CD4-positive, alpha-beta T cell treated with Interleukin-15 for 1 hour (primary cell): ENCODE data around the gene GABBR1.
A peak's percentile ranks its signal among the peaks of the same experiment; 100 is the strongest.

Experiments used
- DNase-seq: peaks from one replicate; pipeline ENCODE4 v3.0.0-alpha.2; 2020

GABBR1 gene

GRCh38 chr6:29561606-29562181 lies 71.3 kb downstream of the GABBR1 start:
- DNase-seq, result no peak

- no peak for DNase-seq
These were observed 71.9 kb downstream of the GABBR1 start for GRCh38 chr6:29561091-29561490.

GRCh38 chr6:29559524-29560287 lies 73.3 kb downstream of the GABBR1 start, which contains the start of gene UBD:
Gene UBD, minus strand, starts transcription at chr6:29559732. Its CDS starts 31 bp downstream, at chr6:29559701.
- DNase-seq, result no peak

- no peak for DNase-seq
These were observed 74.4 kb downstream of the GABBR1 start for GRCh38 chr6:29558439-29559079.

GRCh38 chr6:29557320-29557719 lies 75.7 kb downstream of the GABBR1 start:
- DNase-seq, result no peak

- no peak for DNase-seq
These were observed 78.2 kb downstream of the GABBR1 start for GRCh38 chr6:29554764-29555163.

GRCh38 chr6:29553268-29554057 lies 79.5 kb downstream of the GABBR1 start:
- DNase-seq, result peak; percentile 29

GRCh38 chr6:29552512-29553051 lies 80.4 kb downstream of the GABBR1 start:
- DNase-seq, result no peak

GRCh38 chr6:29547573-29547972 lies 85.4 kb downstream of the GABBR1 start:
- DNase-seq, result no peak

GRCh38 chr6:29537714-29538403 lies 95.1 kb downstream of the GABBR1 start:
- DNase-seq, result no peak

GRCh38 chr6:29532320-29532951 lies 100.5 kb downstream of the GABBR1 start:
- no peak for DNase-seq

GRCh38 chr6:29531668-29532067 lies 101.3 kb downstream of the GABBR1 start:
- no peak for DNase-seq

- DNase-seq, result no peak
These were observed 102.2 kb downstream of the GABBR1 start for GRCh38 chr6:29530671-29531310.

- no peak for DNase-seq
These were observed 103.0 kb downstream of the GABBR1 start for GRCh38 chr6:29529956-29530355.

GRCh38 chr6:29528988-29529560 lies 103.9 kb downstream of the GABBR1 start:
- no peak for DNase-seq

- no peak for DNase-seq
These were observed 104.6 kb downstream of the GABBR1 start for GRCh38 chr6:29528300-29528931.

GRCh38 chr6:29527564-29527963 lies 105.4 kb downstream of the GABBR1 start:
- DNase-seq, result no peak

GRCh38 chr6:29527126-29527525 lies 105.9 kb downstream of the GABBR1 start:
- no peak for DNase-seq

GRCh38 chr6:29525311-29525639 lies 107.7 kb downstream of the GABBR1 start:
- DNase-seq, result no peak
